ENCODE results near the gene EXOC4. TPM values are rescaled to one million over a fixed set of nuclear protein-coding genes. Genes with fewer than 3 reads are reported as not detected.

EXOC4 gene
- total RNA-seq, 4 donors from 2014 or later, result 52.4 to 82.2 (median 67.0) TPM

DNA sequence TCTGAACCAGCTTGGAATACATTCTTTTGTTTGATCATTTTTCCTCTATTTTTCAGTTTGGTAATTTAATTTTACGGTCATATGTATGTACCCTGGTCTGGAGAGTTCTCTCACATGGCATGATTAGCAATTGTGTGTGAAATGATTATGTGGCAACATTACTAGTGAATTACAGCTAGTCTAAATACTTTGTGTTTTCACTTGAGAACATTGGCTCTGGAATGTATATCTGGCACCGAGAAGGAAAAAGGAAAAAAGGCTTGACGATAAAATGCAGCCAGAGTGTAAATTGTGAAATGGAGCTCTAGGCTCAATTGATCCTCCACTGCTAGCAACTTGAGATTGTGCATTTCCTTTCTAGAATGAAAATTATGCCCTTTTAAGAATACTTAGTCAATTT, 397.2 kb downstream of the EXOC4 start:
- H3K4me3 ChIP-seq (ENCODE audit: low read depth, poor library complexity, severe bottlenecking), result no peak overlapping the region
- TF ChIP-seq, protein P1, sequence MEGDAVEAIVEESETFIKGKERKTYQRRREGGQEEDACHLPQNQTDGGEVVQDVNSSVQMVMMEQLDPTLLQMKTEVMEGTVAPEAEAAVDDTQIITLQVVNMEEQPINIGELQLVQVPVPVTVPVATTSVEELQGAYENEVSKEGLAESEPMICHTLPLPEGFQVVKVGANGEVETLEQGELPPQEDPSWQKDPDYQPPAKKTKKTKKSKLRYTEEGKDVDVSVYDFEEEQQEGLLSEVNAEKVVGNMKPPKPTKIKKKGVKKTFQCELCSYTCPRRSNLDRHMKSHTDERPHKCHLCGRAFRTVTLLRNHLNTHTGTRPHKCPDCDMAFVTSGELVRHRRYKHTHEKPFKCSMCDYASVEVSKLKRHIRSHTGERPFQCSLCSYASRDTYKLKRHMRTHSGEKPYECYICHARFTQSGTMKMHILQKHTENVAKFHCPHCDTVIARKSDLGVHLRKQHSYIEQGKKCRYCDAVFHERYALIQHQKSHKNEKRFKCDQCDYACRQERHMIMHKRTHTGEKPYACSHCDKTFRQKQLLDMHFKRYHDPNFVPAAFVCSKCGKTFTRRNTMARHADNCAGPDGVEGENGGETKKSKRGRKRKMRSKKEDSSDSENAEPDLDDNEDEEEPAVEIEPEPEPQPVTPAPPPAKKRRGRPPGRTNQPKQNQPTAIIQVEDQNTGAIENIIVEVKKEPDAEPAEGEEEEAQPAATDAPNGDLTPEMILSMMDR (IDR thresholded peaks at IDR 0.05), result no peak
- TF ChIP-seq POLR2A (IDR thresholded peaks at IDR 0.05), result no peak
- DNase-seq (ENCODE audit: low spot score in 2 of 2), result no peak
- intact Hi-C loops (cut with DNase I; ENCODE audit: low total_unique reads), result no loop called here
- 43 to 44% methylated on average over 3 of the region's 3 CpGs for WGBS, 2 donors

DNA sequence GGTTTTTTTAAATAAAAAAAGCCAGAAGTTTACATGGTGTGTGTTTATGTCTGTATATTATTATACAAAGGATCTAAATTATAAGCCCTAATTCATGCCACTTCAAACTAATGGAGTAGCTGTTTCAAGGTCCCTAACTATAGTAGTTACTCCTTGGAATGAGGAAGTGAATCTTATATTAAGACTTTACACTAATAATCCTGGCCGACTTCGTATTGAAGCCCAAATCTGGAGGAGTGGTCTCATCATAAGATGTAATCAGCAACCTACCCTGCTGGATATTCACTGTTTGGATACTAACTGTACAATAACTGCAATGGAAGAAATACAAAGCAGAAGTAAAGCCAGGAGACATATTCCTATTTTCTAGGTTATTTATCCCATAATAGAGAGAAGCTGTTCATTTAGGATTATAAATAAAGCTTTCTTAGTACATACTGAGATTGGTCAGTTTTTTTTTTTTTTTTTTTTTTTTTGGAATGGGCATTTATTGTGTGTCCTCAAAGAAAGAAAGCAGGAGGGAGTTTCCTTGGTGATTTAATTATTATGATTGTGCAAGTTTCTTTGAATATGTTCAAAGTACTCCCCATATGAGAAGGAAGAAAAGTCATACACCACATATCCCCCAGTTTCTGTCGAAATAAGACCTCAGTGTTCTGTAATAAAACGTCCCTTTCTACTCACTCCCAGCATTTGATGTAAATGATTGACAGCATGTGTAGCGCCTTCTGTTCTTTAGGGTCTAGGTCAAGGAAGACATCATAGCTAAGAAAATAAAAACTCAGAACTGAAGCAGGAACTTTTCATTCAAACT, 397.8 kb downstream of the EXOC4 start:
- DNase-seq (ENCODE audit: low spot score in 2 of 2), result no peak
- intact Hi-C loops (cut with DNase I; ENCODE audit: low total_unique reads), result no loop called here
- no peak overlapping the region for H3K4me3 ChIP-seq (ENCODE audit: low read depth, poor library complexity, severe bottlenecking)
- WGBS, 2 donors, result 76 to 88% methylated on average over 5 of the region's 5 CpGs
- TF ChIP-seq, protein P1 (IDR thresholded peaks at IDR 0.05), result no peak
- no peak for TF ChIP-seq POLR2A (IDR thresholded peaks at IDR 0.05)

DNA sequence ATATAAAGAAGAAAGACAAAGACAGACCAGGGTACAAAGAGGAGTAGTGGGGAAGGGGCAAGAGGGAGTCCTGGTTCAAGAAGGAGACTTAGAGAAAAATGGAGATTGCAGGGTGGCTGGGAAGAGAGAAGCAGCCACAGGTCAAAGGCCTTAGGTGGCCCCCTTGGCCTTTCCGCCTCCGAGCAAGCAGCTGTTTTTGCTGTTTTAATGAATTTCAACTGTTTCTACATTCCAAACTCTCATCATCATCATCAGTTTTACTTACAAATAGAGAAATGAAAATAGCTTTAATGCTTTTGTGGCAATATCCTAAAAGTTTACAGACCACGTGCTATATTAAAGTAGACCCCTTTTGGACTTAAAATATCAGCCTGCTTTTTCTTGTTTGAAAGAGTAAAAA, 399.7 kb downstream of the EXOC4 start:
- intact Hi-C loops (cut with DNase I; ENCODE audit: low total_unique reads), result no loop called here
- DNase-seq (ENCODE audit: low spot score in 2 of 2), result no peak
- no peak overlapping the region for H3K4me3 ChIP-seq (ENCODE audit: low read depth, poor library complexity, severe bottlenecking)
- 91 to 97% methylated on average over 3 of the region's 3 CpGs for WGBS, 2 donors
- TF ChIP-seq, protein P1 (IDR thresholded peaks at IDR 0.05), result no peak
- TF ChIP-seq POLR2A (IDR thresholded peaks at IDR 0.05), result no peak

DNA sequence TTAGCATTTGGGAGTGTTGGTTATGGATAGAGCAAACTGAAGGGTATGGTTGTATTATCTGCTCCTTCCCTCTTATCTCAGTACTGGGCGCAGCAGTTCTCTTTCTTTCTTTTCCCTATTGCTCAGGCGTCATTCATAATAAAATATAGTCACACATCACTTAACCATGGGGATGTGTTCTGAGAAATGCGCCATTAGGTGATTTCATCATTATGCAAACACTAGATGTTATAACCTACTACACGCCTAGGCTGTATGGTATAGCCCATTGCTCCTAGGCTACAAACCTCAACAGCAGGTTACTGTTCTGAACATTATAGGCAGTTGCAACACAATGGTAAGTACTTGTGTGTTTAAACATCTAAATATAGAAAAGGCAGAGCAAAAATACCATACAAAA, 401.7 kb downstream of the EXOC4 start:
- intact Hi-C loops (cut with DNase I; ENCODE audit: low total_unique reads), result no loop called here
- no peak overlapping the region for H3K4me3 ChIP-seq (ENCODE audit: low read depth, poor library complexity, severe bottlenecking)
- 94 to 95% methylated on average over 4 of the region's 4 CpGs for WGBS, 2 donors
- TF ChIP-seq, protein P1 (IDR thresholded peaks at IDR 0.05), result no peak
- TF ChIP-seq POLR2A (IDR thresholded peaks at IDR 0.05), result no peak
- DNase-seq (ENCODE audit: low spot score in 2 of 2), result no peak

DNA sequence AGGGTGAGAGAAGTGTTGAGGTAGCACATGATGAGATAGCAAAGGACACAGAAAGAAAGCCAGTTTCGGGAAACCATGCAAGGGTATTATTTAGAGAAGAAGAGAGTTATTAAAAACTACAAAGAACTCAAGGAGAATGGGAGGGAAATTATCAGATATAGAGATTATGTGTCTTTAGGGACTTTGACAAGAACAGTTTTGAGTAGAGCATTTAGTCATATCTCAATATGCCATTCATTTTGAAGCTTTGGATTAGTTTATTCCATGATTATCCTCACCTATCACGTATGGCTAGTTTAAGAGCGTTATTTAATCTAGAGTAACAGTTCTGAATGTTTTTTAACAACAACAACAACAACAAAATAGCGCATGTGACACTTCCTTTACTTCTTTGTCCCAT, 409.4 kb downstream of the EXOC4 start:
- no peak overlapping the region for H3K4me3 ChIP-seq (ENCODE audit: low read depth, poor library complexity, severe bottlenecking)
- 97 to 99% methylated on average over 4 of the region's 4 CpGs for WGBS, 2 donors
- no peak for TF ChIP-seq POLR2A (IDR thresholded peaks at IDR 0.05)
- TF ChIP-seq, protein P1 (IDR thresholded peaks at IDR 0.05), result no peak
- no peak for DNase-seq (ENCODE audit: low spot score in 2 of 2)
- intact Hi-C loops (cut with DNase I; ENCODE audit: low total_unique reads), result no loop called here

DNA sequence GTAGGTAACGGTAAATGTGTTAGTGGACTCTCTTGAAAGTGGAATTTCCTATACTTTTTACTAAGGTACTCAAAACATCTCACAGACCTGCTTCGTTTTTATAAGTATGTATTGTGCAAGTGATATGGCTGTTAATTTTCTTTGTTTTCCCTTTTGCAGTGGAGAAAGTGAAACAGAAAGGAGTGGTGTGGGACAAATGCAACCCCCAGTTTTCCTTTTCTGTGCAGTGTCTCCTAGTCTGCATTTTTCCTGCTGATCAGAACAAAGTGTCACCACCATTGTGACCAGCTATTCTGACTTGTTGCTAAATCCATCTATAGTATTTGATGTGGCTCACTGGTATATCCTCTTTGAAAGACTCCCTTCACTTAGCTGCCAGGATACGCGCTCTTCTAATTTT, 410.0 kb downstream of the EXOC4 start:
- WGBS, 2 donors, result 96 to 98% methylated on average over 4 of the region's 4 CpGs
- intact Hi-C loops (cut with DNase I; ENCODE audit: low total_unique reads), result no loop called here
- DNase-seq (ENCODE audit: low spot score in 2 of 2), result no peak

More for the DNA sequence above, 410.0 kb downstream of the EXOC4 start:
- TF ChIP-seq POLR2A (IDR thresholded peaks at IDR 0.05), result no peak
- TF ChIP-seq, protein P1 (IDR thresholded peaks at IDR 0.05), result no peak
- H3K4me3 ChIP-seq (ENCODE audit: low read depth, poor library complexity, severe bottlenecking), result no peak overlapping the region

All from lower leg skin (tissue), 4 donors.